Progenitor cell of endocrine pancreas (in vitro differentiated cells): ENCODE measurements around the gene WNT2. TPM values are rescaled to one million over a fixed set of nuclear protein-coding genes. Genes with fewer than 3 reads are reported as not detected.

ENCODE experiments used
- DNase-seq: peaks from one replicate; pipeline ENCODE4 v3.0.0; 2021; ENCODE audit warnings: low spot score; ENCODE audit not compliant: unreplicated experiment
- H3K27ac Mint-ChIP-seq: 2 replicates; pipeline ENCODE4 v1.8.0; 2021; ENCODE audit warnings: mild to moderate bottlenecking, moderate library complexity, mixed read lengths
- H3K27me3 Mint-ChIP-seq: 2 replicates; pipeline ENCODE4 v1.8.0; 2021; ENCODE audit warnings: mixed read lengths
- H3K36me3 Mint-ChIP-seq: 2 replicates; pipeline ENCODE4 v1.8.0; 2022; ENCODE audit warnings: mixed read lengths; ENCODE audit not compliant: insufficient read depth
- H3K4me1 Mint-ChIP-seq: 2 replicates; pipeline ENCODE4 v1.8.0; 2021; ENCODE audit warnings: low read depth, mixed read lengths
- H3K4me3 Mint-ChIP-seq: 2 replicates; pipeline ENCODE4 v1.8.0; 2021; ENCODE audit warnings: low read depth, mild to moderate bottlenecking, moderate library complexity, mixed read lengths
- H3K9me3 Mint-ChIP-seq: 2 replicates; pipeline ENCODE4 v1.8.0; 2021; ENCODE audit warnings: low read depth, mixed read lengths
- total RNA-seq: library from RNA; stranded (reverse); gene quantifications from 2 replicates; pipeline ENCODE4 v1.2.1, GENCODE V29; 2021
- TF ChIP-seq, protein P1 (sequence below): fragments of 200-600 bp; sonication (generic); IDR thresholded peaks from one replicate; pipeline ENCODE4 v1.5.0; 2021; ENCODE audit warnings: antibody characterized with exemption, mild to moderate bottlenecking; ENCODE audit not compliant: unreplicated experiment

Gene WNT2
- total RNA-seq, 1 donor from 2014 or later, result 0.46 TPM

GRCh38 chr7:117273814-117274225, 49.0 kb downstream of the WNT2 start:
- Mint-ChIP-seq H3K36me3 (no peaks in the 10 kb centered on the region), H3K4me3 (no peak overlapping the region), H3K27ac (no peak overlapping the region), H3K9me3 (no peaks in the 10 kb centered on the region), H3K27me3 (peaks cover 13% of the 10 kb centered on the region), H3K4me1 (peaks cover 4% of the 10 kb centered on the region)
- DNase-seq, result no peak
- TF ChIP-seq, protein P1, sequence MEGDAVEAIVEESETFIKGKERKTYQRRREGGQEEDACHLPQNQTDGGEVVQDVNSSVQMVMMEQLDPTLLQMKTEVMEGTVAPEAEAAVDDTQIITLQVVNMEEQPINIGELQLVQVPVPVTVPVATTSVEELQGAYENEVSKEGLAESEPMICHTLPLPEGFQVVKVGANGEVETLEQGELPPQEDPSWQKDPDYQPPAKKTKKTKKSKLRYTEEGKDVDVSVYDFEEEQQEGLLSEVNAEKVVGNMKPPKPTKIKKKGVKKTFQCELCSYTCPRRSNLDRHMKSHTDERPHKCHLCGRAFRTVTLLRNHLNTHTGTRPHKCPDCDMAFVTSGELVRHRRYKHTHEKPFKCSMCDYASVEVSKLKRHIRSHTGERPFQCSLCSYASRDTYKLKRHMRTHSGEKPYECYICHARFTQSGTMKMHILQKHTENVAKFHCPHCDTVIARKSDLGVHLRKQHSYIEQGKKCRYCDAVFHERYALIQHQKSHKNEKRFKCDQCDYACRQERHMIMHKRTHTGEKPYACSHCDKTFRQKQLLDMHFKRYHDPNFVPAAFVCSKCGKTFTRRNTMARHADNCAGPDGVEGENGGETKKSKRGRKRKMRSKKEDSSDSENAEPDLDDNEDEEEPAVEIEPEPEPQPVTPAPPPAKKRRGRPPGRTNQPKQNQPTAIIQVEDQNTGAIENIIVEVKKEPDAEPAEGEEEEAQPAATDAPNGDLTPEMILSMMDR, result no peak

GRCh38 chr7:117273325-117273724, 49.5 kb downstream of the WNT2 start:
- no peaks in the 10 kb centered on the region for H3K36me3 Mint-ChIP-seq
- no peaks in the 10 kb centered on the region for H3K9me3 Mint-ChIP-seq
- H3K27ac Mint-ChIP-seq, result no peak overlapping the region
- TF ChIP-seq, protein P1, result no peak
- no peak for DNase-seq
- peaks cover 13% of the 10 kb centered on the region for H3K27me3 Mint-ChIP-seq
- H3K4me1 Mint-ChIP-seq, result peaks cover 4% of the 10 kb centered on the region
- no peak overlapping the region for H3K4me3 Mint-ChIP-seq

GRCh38 chr7:117272017-117272759, 50.7 kb downstream of the WNT2 start:
- TF ChIP-seq, protein P1, result no peak
- Mint-ChIP-seq H3K36me3 (no peaks in the 10 kb centered on the region), H3K27ac (no peak overlapping the region), H3K9me3 (no peaks in the 10 kb centered on the region), H3K27me3 (peaks cover 13% of the 10 kb centered on the region), H3K4me3 (no peak overlapping the region), H3K4me1 (peaks cover 4% of the 10 kb centered on the region)
- no peak for DNase-seq

DNA sequence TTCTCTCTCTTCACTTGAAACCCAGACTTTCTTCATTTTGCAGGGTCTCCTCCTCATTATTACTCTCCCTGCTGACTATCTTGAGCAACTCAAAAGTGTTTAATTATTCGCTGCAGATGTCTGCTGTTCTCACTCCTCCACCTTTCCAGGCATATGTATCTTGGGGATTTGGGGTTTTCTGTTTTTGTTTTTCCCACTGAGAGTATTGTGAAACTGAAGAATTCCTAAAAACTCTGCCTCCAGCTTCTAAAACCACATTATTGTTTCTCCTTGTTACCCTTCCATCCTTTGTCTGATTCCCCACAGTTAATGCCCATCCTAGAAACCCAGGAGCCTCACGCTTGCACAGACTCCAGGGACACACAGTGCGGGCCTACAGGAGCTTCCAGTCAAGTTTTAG, 51.3 kb downstream of the WNT2 start:
- TF ChIP-seq, protein P1, result no peak
- peaks cover 4% of the 10 kb centered on the region for H3K4me1 Mint-ChIP-seq
- H3K9me3 Mint-ChIP-seq, result no peaks in the 10 kb centered on the region
- H3K36me3 Mint-ChIP-seq, result no peaks in the 10 kb centered on the region
- H3K4me3 Mint-ChIP-seq, result no peak overlapping the region
- H3K27me3 Mint-ChIP-seq, result peaks cover 13% of the 10 kb centered on the region
- no peak for DNase-seq
- no peak overlapping the region for H3K27ac Mint-ChIP-seq

GRCh38 chr7:117270371-117270770, 52.5 kb downstream of the WNT2 start:
- peaks cover 4% of the 10 kb centered on the region for H3K4me1 Mint-ChIP-seq
- no peak overlapping the region for H3K27ac Mint-ChIP-seq
- DNase-seq, result no peak
- peaks cover 13% of the 10 kb centered on the region for H3K27me3 Mint-ChIP-seq
- TF ChIP-seq, protein P1, result no peak
- H3K4me3 Mint-ChIP-seq, result no peak overlapping the region
- H3K36me3 Mint-ChIP-seq, result no peaks in the 10 kb centered on the region
- H3K9me3 Mint-ChIP-seq, result no peaks in the 10 kb centered on the region
